ENCODE data around the gene NTRK3.
"Not testable (repeated sequence)": the region's sequence is repeated elsewhere in the genome, so short reads cannot be mapped to it uniquely, and the experiment has no call there.

Gene NTRK3

GRCh38 chr15:88072598-88073390, 183.7 kb downstream of the NTRK3 start:
- no peak for DNase-seq (ENCODE audit: low read depth)

GRCh38 chr15:88072133-88072532, 184.4 kb downstream of the NTRK3 start:
- DNase-seq (ENCODE audit: low read depth) = not testable (repeated sequence)

GRCh38 chr15:88071141-88071540, 185.4 kb downstream of the NTRK3 start:
- DNase-seq (ENCODE audit: low read depth) = no peak

GRCh38 chr15:88069561-88069960, 187.0 kb downstream of the NTRK3 start:
- no peak for DNase-seq (ENCODE audit: low read depth)

GRCh38 chr15:88067331-88067685, 189.2 kb downstream of the NTRK3 start:
- DNase-seq (ENCODE audit: low read depth) = no peak

- no peak for DNase-seq (ENCODE audit: low read depth)
Observed at GRCh38 chr15:88066636-88067330, 189.8 kb downstream of the NTRK3 start.

GRCh38 chr15:88061452-88061851, 195.1 kb downstream of the NTRK3 start:
- DNase-seq (ENCODE audit: low read depth) = no peak

- no peak for DNase-seq (ENCODE audit: low read depth)
Observed at GRCh38 chr15:88060383-88060782, 196.2 kb downstream of the NTRK3 start.

GRCh38 chr15:88057836-88058235, 198.7 kb downstream of the NTRK3 start:
- no peak for DNase-seq (ENCODE audit: low read depth)

- no peak for DNase-seq (ENCODE audit: low read depth)
Observed at GRCh38 chr15:88049506-88049905, 207.0 kb downstream of the NTRK3 start.

GRCh38 chr15:88048755-88049154, 207.8 kb downstream of the NTRK3 start:
- DNase-seq (ENCODE audit: low read depth) = no peak

GRCh38 chr15:88048237-88048636, 208.3 kb downstream of the NTRK3 start:
- no peak for DNase-seq (ENCODE audit: low read depth)

- DNase-seq (ENCODE audit: low read depth) = no peak
Observed at GRCh38 chr15:88046576-88047129, 209.9 kb downstream of the NTRK3 start.

- DNase-seq (ENCODE audit: low read depth) = no peak
Observed at GRCh38 chr15:88043396-88043795, 213.1 kb downstream of the NTRK3 start.

- DNase-seq (ENCODE audit: low read depth) = no peak
Observed at GRCh38 chr15:88042047-88042446, 214.5 kb downstream of the NTRK3 start.

GRCh38 chr15:88040516-88040915, 216.0 kb downstream of the NTRK3 start:
- DNase-seq (ENCODE audit: low read depth) = no peak

GRCh38 chr15:88038261-88038660, 218.3 kb downstream of the NTRK3 start:
- no peak for DNase-seq (ENCODE audit: low read depth)

GRCh38 chr15:88036154-88036839, 220.2 kb downstream of the NTRK3 start:
- DNase-seq (ENCODE audit: low read depth) = no peak

GRCh38 chr15:88035381-88035780, 221.2 kb downstream of the NTRK3 start:
- no peak for DNase-seq (ENCODE audit: low read depth)

- not testable (repeated sequence) for DNase-seq (ENCODE audit: low read depth)
Observed at GRCh38 chr15:88033421-88033820, 223.1 kb downstream of the NTRK3 start.

- no peak for DNase-seq (ENCODE audit: low read depth)
Observed at GRCh38 chr15:88032787-88033186, 223.8 kb downstream of the NTRK3 start.

GRCh38 chr15:88031461-88031860, 225.1 kb downstream of the NTRK3 start:
- DNase-seq (ENCODE audit: low read depth) = no peak

GRCh38 chr15:88029696-88030095, 226.8 kb downstream of the NTRK3 start:
- DNase-seq (ENCODE audit: low read depth) = no peak
